SK-MEL-5 (cell line): ENCODE data around the gene ACADVL. TPM values are rescaled to one million over a fixed set of nuclear protein-coding genes. Genes with fewer than 3 reads are reported as not detected.
"Not testable (repeated sequence)": the region's sequence is repeated elsewhere in the genome, so short reads cannot be mapped to it uniquely, and the experiment has no call there.

Source experiments
- DNase-seq: peaks from one replicate; pipeline ENCODE4 v3.0.0-alpha.2; 2016; ENCODE audit warnings: low read depth, low spot score
- in situ Hi-C: cut with HindIII; loops from 2 replicates; pipeline ENCODE4 v1.10.0; 2016; ENCODE audit warnings: low sequenced_read_pairs, high pct_unique_total_duplicates, low pct_unique_long_range_greater_than_20kb
- total RNA-seq: library from RNA; depleted of rRNA; stranded (reverse); fragments of >200 nt; shearing (Covaris generic); gene quantifications from 2 replicates; pipeline ENCODE4 v1.2.3, GENCODE V29; 2014

ACADVL gene
- total RNA-seq, 1 experiment from 2014 or later, result 123 TPM

- peak; percentile 99 for DNase-seq
- in situ Hi-C loops, result no loop called here
Measured at GRCh38 chr17:7239091-7240027, 19.6 kb downstream of the ACADVL start, which contains the start of gene PHF23. Gene PHF23 (minus strand): TSS chr17:7239457. CDS start chr17:7239279, 178 bp downstream.

DNA sequence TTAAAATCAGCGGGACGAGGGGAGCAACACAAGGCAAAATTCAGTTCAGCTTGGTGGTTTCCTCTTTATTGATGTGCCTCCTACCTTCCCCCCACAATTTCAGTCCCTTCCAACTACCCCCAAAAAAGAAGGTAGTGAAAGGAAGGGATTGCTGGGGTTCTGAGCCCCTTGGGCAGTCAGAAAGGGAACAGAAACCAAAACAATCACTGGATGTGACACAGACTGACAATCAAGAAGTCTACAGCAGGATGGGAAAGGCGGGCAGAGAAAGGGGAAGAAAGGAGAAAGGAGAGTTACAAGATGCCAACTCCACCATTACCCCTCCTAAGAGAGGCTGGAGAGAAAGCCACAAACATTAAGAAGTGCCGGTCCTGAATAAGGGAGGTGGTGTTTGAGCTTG, 20.6 kb downstream of the ACADVL start:
- in situ Hi-C loops, result no loop called here
- no peak for DNase-seq

GRCh38 chr17:7241090-7241733, 21.5 kb downstream of the ACADVL start:
- in situ Hi-C loops, result no loop called here

GRCh38 chr17:7241783-7242716, 22.3 kb downstream of the ACADVL start, which contains the start of gene GABARAP:
Gene GABARAP (minus strand): TSS chr17:7242449. CDS start chr17:7242330, 119 bp downstream.
- in situ Hi-C loops, result no loop called here
- peak; percentile 90 for DNase-seq

More at GRCh38 chr17:7241090-7241733, 21.5 kb downstream of the ACADVL start:
- no peak for DNase-seq

DNA sequence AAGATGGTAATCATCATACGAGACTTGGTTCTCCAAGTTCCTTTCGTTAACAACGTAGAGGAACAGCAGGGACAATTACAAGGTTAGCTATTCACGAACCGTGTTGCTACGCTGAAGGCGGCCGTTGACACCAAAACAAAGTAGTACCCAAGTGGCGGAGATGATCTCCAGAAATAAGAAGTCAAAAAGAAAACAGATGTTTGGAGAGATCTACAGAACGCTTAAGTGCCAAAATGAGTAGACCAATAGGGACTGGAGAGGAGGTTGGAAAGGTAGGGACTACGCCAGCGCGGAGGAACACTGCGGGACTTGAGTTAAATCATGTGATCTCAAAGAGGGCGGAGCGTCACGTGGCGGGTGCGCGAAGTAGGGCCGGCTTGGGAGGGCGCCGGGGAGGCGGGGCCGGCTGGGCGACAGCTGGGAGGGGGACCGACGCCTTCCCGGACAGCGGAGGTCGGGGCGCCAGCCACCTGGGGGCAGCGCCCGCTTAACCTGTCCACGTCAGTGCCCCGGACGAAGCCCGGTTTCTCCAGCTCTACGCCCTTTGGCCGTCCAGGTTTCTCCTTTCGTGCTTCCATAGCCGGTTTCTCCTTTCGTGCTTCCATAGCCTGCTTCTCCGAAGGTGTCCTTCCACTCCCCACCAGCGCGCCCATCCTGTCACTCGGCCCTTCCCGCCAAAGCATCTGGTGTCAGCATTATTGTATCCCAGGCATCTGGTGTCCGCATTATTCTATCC, 23.1 kb downstream of the ACADVL start:
- in situ Hi-C loops, result no loop called here
- DNase-seq, result peak; percentile 91

DNA sequence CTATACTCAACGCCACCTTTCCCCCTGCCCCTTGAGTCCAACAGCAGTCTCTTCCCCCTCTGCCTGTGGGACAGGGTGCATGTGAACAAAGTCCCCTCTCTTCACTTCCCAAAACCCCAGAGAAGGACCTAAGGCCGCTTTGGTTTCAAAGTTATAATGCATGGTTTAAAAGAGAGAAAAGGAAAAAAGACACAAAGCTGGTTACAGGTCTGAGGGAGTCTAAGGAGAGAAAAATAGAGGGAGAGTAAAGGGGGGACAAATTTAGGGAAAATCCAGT, 23.7 kb downstream of the ACADVL start:
- no peak for DNase-seq
- in situ Hi-C loops, result no loop called here

DNA sequence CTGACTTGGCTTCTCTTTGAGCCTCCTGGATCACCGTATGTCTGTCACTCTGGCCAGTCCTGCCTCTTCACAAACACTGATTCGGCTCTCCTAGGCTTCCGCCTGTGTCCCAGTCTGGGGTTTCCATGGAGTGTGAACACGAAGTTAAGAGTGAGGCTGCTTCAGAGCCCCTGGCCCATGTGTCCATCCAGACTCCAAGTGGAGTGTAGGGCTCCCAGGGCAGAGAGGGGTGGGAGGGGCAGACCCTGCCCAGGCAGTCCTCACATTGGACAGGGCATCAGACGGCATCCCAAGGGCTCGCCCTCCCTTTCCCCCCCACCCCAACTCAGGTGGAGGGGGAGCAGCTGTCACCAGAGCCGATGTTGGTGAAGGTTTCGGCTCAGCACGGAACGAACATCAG, 24.1 kb downstream of the ACADVL start:
- DNase-seq, in situ Hi-C loops: not testable (repeated sequence)

- no peak for DNase-seq
- in situ Hi-C loops, result no loop called here
Measured at GRCh38 chr17:7246779-7247178, 27.0 kb downstream of the ACADVL start.

DNA sequence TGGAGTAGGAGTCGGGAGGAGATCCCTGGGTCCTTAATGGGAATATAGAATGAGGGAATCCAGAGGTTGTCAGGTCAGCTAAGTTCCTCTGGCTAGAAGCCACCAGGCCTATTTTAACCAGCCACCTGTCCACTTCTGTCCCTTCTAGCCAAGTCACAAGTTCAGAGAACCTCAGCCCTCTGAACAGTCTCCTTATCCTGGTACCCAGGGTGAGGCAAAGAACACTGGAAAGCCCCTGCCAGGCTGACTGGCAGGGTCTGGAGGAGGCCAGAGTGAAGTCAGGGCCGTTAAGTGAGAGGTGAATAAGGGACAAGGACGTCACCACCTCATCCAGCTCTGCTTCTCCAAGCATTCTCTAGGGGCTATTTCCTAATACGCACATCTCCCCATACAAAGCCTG, 29.1 kb downstream of the ACADVL start:
- in situ Hi-C loops, result no loop called here
- DNase-seq, result no peak

GRCh38 chr17:7249214-7249613, 29.5 kb downstream of the ACADVL start:
- in situ Hi-C loops, result no loop called here
- no peak for DNase-seq

DNA sequence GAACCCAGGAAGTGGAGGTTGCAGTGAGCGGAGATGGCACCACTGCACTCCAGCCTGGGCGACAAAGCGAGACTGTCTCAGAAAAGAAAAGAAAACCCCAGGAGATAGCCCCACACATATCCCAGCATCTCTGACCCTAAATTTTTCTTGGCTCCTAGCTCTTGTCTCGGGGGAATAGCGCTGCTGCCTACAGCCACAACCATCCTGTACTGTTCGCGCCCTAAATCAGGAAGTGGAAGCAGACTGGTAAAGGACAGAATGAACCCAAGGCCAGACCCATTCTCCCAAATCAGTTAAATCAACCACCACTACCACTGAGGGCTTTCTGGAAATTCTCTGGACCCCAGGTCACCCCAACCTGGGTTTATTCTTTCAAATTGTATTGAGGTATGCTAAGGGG, 30.1 kb downstream of the ACADVL start:
- in situ Hi-C loops, result no loop called here
- DNase-seq, result no peak

- in situ Hi-C loops, result no loop called here
- DNase-seq, result no peak
Measured at GRCh38 chr17:7250695-7251627, 31.2 kb downstream of the ACADVL start.

- in situ Hi-C loops, result no loop called here
Measured at GRCh38 chr17:7251661-7252175, 32.0 kb downstream of the ACADVL start, which contains the start of gene CTDNEP1. Gene CTDNEP1 (minus strand): TSS chr17:7251734. CDS start chr17:7251296, 438 bp downstream.

GRCh38 chr17:7252176-7253043, 32.7 kb downstream of the ACADVL start, which contains the start of gene ELP5:
Gene ELP5 (plus strand): TSS chr17:7252215. CDS start chr17:7252551, 336 bp downstream.
- peak; percentile 94 for DNase-seq
- in situ Hi-C loops, result no loop called here

More at GRCh38 chr17:7251661-7252175, 32.0 kb downstream of the ACADVL start, which contains the start of gene CTDNEP1:
- DNase-seq, result peak; percentile 100

GRCh38 chr17:7253082-7253481, 33.3 kb downstream of the ACADVL start:
- no peak for DNase-seq
- in situ Hi-C loops, result no loop called here
